PFSK-1 (cell line): ENCODE results near the gene FAM219B.

Experiments used
- POLR2AphosphoS5 ChIP-seq: IDR thresholded peaks from 2 replicates; pipeline ENCODE4 v1.6.1; 2012; ENCODE audit warnings: low read depth, mild to moderate bottlenecking, control low read depth, low read length, moderate library complexity
- TAF1 ChIP-seq: IDR thresholded peaks from 2 replicates; pipeline ENCODE4 v1.6.1; 2012; ENCODE audit warnings: low read length, control low read depth, borderline replicate concordance; ENCODE audit not compliant: insufficient read depth

DNA sequence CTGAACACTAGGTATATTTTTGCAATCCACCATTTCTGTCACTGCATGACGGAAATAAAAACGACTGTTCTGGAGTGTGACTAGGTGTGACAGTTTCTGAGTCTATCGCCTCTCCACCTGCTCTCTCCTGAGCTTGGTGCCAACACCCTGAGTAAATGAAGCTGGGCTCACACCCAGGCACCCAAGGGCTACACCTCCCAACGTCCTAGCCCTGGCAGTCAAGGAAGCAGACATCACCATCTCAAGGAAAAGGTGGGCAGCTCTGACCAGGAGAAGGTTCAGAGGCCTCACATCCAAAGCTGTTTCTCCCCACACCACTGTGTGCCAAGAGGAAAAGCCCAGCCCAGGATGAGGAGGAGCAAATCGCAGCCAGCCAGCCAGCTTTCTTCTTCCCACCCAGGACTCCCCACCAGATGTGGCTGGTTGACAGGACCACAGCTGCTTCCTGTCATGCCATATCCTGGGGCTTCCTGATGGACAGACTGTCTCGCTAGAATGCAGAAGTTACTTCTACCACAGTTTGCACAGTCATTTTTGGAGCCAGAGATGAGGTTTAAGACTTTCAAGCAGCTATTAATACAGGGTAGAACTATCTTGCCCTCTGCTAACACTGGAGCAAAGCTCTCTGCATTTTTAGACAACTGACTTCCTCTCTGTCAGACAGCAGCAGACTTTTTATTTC is 36.8 kb downstream of the FAM219B start:
- no peak for TF ChIP-seq POLR2AphosphoS5
- TF ChIP-seq TAF1: no peak
